Upper lobe of left lung (tissue), 4 donors: Measurements from ENCODE around the gene HPS6.

Experiments
- POLR2AphosphoS5 ChIP-seq, 2 donors: sonication (generic); formaldehyde crosslinking; IDR thresholded peaks; one replicate each; pipeline ENCODE4 v1.5.1; 2017; ENCODE audit warnings: antibody characterized with exemption in 2 of 2
- TF ChIP-seq, protein P1 (sequence below), 6 experiments: fragments of 450-650 bp in 4 of 6; fragments of 200-600 bp in 2 of 6; sonication (generic) in 2 of 6; IDR thresholded peaks; one replicate each; pipeline ENCODE4 v1.5.1; 2016 to 2019; ENCODE audit warnings: antibody characterized with exemption in 6 of 6

DNA sequence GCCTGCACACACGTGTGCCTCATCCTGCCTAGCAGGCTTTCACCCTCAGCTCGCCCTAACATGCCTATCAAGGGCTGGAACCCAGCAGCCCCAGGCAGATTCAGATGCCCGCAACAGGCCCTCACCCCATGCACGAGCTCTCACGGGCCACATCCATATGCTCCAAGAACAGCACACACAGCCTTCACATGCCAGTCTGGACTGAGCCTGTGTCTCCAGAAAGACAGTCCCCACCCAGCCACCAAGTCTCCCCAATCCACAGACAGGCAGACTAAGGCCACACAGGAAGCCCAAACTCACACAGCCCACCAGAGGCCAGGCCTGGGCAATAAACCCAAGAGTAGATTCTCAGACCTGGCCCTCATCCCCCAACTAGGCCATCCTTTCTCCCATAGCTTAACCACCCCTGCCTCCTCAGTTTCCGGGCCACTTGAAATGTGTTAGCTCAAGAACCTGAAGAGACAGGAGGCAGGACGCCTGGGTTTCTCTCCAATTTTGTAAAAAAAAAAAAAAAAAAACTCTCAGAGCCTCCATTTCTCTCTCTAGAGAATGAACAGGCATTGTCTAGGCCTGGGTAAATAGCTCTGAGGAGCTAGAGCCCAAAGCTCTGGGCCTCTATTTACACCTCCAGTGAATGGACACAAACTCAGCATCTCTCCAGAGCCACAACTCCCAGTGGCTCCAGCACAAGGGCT lies 48.3 kb downstream of the HPS6 start:
- TF ChIP-seq, protein P1, sequence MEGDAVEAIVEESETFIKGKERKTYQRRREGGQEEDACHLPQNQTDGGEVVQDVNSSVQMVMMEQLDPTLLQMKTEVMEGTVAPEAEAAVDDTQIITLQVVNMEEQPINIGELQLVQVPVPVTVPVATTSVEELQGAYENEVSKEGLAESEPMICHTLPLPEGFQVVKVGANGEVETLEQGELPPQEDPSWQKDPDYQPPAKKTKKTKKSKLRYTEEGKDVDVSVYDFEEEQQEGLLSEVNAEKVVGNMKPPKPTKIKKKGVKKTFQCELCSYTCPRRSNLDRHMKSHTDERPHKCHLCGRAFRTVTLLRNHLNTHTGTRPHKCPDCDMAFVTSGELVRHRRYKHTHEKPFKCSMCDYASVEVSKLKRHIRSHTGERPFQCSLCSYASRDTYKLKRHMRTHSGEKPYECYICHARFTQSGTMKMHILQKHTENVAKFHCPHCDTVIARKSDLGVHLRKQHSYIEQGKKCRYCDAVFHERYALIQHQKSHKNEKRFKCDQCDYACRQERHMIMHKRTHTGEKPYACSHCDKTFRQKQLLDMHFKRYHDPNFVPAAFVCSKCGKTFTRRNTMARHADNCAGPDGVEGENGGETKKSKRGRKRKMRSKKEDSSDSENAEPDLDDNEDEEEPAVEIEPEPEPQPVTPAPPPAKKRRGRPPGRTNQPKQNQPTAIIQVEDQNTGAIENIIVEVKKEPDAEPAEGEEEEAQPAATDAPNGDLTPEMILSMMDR (IDR thresholded peaks at IDR 0.05) = no peak
- TF ChIP-seq POLR2AphosphoS5 (IDR thresholded peaks at IDR 0.05) = no peak
